B cell (primary cell): ENCODE measurements around the gene GLMN. TPM values are rescaled to one million over a fixed set of nuclear protein-coding genes. Genes with fewer than 3 reads are reported as not detected.

Experiments
- ATAC-seq: fragments of 200-7000 bp; cut with Tn5 transposase; one replicate; pipeline ENCODE4 v1.10.0; 2021; ENCODE audit warnings: low read depth, mild to moderate bottlenecking, moderate number of reproducible peaks, moderate library complexity
- CTCF ChIA-PET: fragments of 350-600 bp; sonication (Branson Sonifier 250); formaldehyde crosslinking; loops from one replicate; lab custom pipeline; 2021; ENCODE audit warnings: antibody characterized with exemption, inconsistent platforms; lab: Charles Lee
- POLR2A ChIA-PET: fragments of 350-600 bp; sonication (Branson Sonifier 250); formaldehyde crosslinking; loops from one replicate; lab custom pipeline; 2021; ENCODE audit warnings: antibody characterized with exemption; lab: Charles Lee
- DNase-seq: peaks from one replicate; pipeline ENCODE4 v3.0.0; 2013
- H2AFZ ChIP-seq: 2 replicates; pipeline ENCODE4 v1.6.1; 2012; ENCODE audit warnings: mild to moderate bottlenecking, low read depth, low read length; ENCODE audit not compliant: insufficient read depth, poor library complexity, severe bottlenecking
- H3K27ac ChIP-seq, 2 donors: 1 replicate in 1 of 2; 2 replicates in 1 of 2; pipeline ENCODE4 v1.5.1; 2012 to 2013; ENCODE audit warnings: low read length in 2 of 2, mild to moderate bottlenecking in 2 of 2, moderate library complexity in 1 of 2
- H3K27me3 ChIP-seq, 4 experiments: fragments of 200-600 bp in 1 of 4; sonication (generic) in 1 of 4; replicated peaks in 1 of 4; 1 replicate in 2 of 4; 2 replicates in 2 of 4; pipeline versions ENCODE4 v1.6.1 to v1.7.0; 2013 to 2016; ENCODE audit warnings: low read length in 3 of 4, mild to moderate bottlenecking in 2 of 4, mixed read lengths in 1 of 4, moderate library complexity in 1 of 4; ENCODE audit not compliant: insufficient read depth in 4 of 4, control insufficient read depth in 3 of 4; ENCODE audit errors: control extremely low read depth in 1 of 4
- H3K36me3 ChIP-seq, 2 experiments: replicated peaks in 1 of 2; 1 replicate in 1 of 2; 2 replicates in 1 of 2; pipeline versions ENCODE4 v1.6.1 to v1.7.1; 2013; ENCODE audit warnings: low read length in 1 of 2; ENCODE audit not compliant: insufficient read depth in 2 of 2, control insufficient read depth in 1 of 2; ENCODE audit errors: control extremely low read depth in 1 of 2, extremely low read depth in 1 of 2
- H3K4me1 ChIP-seq, 2 donors: fragments of 200-600 bp in 1 of 2; sonication (generic) in 1 of 2; 1 replicate in 1 of 2; 2 replicates in 1 of 2; pipeline versions ENCODE4 v1.5.1 to v1.6.1; 2013 to 2017; ENCODE audit warnings: low read length in 2 of 2; ENCODE audit not compliant: control insufficient read depth in 2 of 2, insufficient read depth in 2 of 2
- H3K4me2 ChIP-seq: replicated peaks from 2 replicates; pipeline ENCODE3; 2012; ENCODE audit warnings: mild to moderate bottlenecking, low read depth, low read length; ENCODE audit not compliant: poor library complexity, severe bottlenecking
- H3K4me3 ChIP-seq, 5 experiments: fragments of 200-600 bp in 1 of 5; sonication (generic) in 1 of 5; 1 replicate in 3 of 5; 2 replicates in 2 of 5; pipeline versions ENCODE4 v1.5.1 to v1.7.0; 2011 to 2016; ENCODE audit warnings: low read length in 4 of 5, mild to moderate bottlenecking in 4 of 5, low read depth in 2 of 5, control low read depth in 1 of 5, moderate library complexity in 1 of 5; ENCODE audit not compliant: insufficient read depth in 1 of 5; ENCODE audit errors: control extremely low read depth in 1 of 5, extremely low read depth in 1 of 5
- H3K79me2 ChIP-seq: fragments of 200-600 bp; sonication (generic); one replicate; pipeline ENCODE4 v1.6.0; 2016; ENCODE audit warnings: low read length; ENCODE audit not compliant: control insufficient read depth, insufficient read depth
- H3K9ac ChIP-seq: fragments of 200-600 bp; sonication (generic); 2 replicates; pipeline ENCODE4 v1.6.1; 2017; ENCODE audit warnings: mild to moderate bottlenecking, low read length, moderate library complexity
- H3K9me3 ChIP-seq, 3 donors: one replicate each; pipeline versions ENCODE4 v1.6.1 to v1.7.1; 2013; ENCODE audit warnings: low read length in 2 of 3; ENCODE audit not compliant: control insufficient read depth in 2 of 3, insufficient read depth in 1 of 3; ENCODE audit errors: control extremely low read depth in 1 of 3
- H4K20me1 ChIP-seq: 2 replicates; pipeline ENCODE4 v1.6.0; 2012; ENCODE audit warnings: mild to moderate bottlenecking, low read length; ENCODE audit not compliant: insufficient read depth, control insufficient read depth, poor library complexity, severe bottlenecking
- H3K27ac Mint-ChIP-seq: one replicate; pipeline ENCODE4 v1.8.0; 2021; ENCODE audit warnings: mixed read lengths
- H3K27me3 Mint-ChIP-seq: one replicate; pipeline ENCODE4 v1.8.0; 2021; ENCODE audit warnings: mixed read lengths
- H3K4me1 Mint-ChIP-seq: one replicate; pipeline ENCODE4 v1.8.0; 2021; ENCODE audit warnings: mixed read lengths
- H3K4me3 Mint-ChIP-seq: one replicate; pipeline ENCODE4 v1.8.0; 2021; ENCODE audit warnings: mixed read lengths
- H3K9me3 Mint-ChIP-seq: one replicate; pipeline ENCODE4 v1.8.0; 2022; ENCODE audit warnings: mixed read lengths; ENCODE audit not compliant: insufficient read depth
- EZH2 ChIP-seq: IDR thresholded peaks from 2 replicates; pipeline ENCODE4 v1.6.1; 2012; ENCODE audit warnings: borderline replicate concordance, low read depth, mild to moderate bottlenecking, moderate library complexity, low read length; ENCODE audit not compliant: insufficient read depth, poor library complexity, severe bottlenecking
- WGBS: methylation state at CpG from one replicate; pipeline ENCODE4 v1.1.5; 2013; ENCODE audit warnings: missing lambda C conversion rate; ENCODE audit not compliant: insufficient coverage; 5-methylcytosine and 5-hydroxymethylcytosine counted together
- intact Hi-C: fragments of 100-400 bp; cut with micrococcal nuclease; formaldehyde crosslinking; loops from one replicate; pipeline ENCODE4 v1.10.0; 2022
- polyA plus RNA-seq: library from polyadenylated mRNA; depleted of rRNA; stranded (reverse); fragments of >200 nt; gene quantifications from 2 replicates; pipeline ENCODE4 v1.2.3, GENCODE V29; 2012
- total RNA-seq, 2 donors: library from RNA; stranded (reverse); fragments of 120-200 nt in 1 of 2; gene quantifications; 1 replicate in 1 of 2; 2 replicates in 1 of 2; pipeline versions ENCODE4 v1.2.3 to v1.2.4, GENCODE V29; 2013 to 2022
- TF ChIP-seq, protein P1 (sequence below): fragments of 200-600 bp; IDR thresholded peaks from one replicate; pipeline ENCODE4 v1.8.0; 2022; ENCODE audit warnings: antibody characterized with exemption, mild to moderate bottlenecking

The GLMN gene
- total and polyA plus RNA-seq, 2 donors (not counting 1 experiment from before 2014, with no cell fraction given) = 2.8 to 13.6 TPM

DNA sequence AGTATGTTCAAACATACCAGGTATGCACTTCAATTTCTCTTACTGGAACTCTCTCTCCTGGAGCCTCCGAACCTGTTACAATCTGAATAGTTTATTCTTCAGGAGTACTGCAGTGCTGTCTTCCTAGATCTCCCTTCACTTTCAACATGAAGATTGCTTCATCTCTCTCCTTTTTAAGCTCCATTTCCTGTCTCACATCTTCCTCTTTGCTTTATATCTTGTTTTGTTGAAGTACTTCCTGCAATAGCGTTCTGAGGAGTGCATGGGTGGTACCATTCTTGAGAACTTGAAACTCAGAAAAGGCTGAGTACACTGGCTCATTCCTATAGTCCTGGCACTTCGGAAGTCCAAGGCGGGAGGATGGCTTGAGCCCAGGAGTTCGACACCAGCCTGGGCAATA, 96.8 kb downstream of the GLMN start:
- POLR2A ChIA-PET = no interaction called here
- H3K79me2 ChIP-seq = no peaks in the 10 kb centered on the region
- H3K4me1 ChIP-seq = no peaks in the 10 kb centered on the region
- no peak for ATAC-seq
- intact Hi-C loops = no loop called here
- H3K27ac ChIP-seq = no peak overlapping the region
- H3K9me3 ChIP-seq = no peaks in the 10 kb centered on the region
- H3K36me3 ChIP-seq = no peaks in the 10 kb centered on the region
- no peak for DNase-seq
- H3K4me3 Mint-ChIP-seq = no peak overlapping the region
- H3K9me3 Mint-ChIP-seq = no peaks in the 10 kb centered on the region
- peak overlapping the region; percentile 41 for H2AFZ ChIP-seq
- H3K27ac Mint-ChIP-seq = no peak overlapping the region
- peaks cover 3% of the 10 kb centered on the region for H3K27me3 Mint-ChIP-seq
- TF ChIP-seq, protein P1, sequence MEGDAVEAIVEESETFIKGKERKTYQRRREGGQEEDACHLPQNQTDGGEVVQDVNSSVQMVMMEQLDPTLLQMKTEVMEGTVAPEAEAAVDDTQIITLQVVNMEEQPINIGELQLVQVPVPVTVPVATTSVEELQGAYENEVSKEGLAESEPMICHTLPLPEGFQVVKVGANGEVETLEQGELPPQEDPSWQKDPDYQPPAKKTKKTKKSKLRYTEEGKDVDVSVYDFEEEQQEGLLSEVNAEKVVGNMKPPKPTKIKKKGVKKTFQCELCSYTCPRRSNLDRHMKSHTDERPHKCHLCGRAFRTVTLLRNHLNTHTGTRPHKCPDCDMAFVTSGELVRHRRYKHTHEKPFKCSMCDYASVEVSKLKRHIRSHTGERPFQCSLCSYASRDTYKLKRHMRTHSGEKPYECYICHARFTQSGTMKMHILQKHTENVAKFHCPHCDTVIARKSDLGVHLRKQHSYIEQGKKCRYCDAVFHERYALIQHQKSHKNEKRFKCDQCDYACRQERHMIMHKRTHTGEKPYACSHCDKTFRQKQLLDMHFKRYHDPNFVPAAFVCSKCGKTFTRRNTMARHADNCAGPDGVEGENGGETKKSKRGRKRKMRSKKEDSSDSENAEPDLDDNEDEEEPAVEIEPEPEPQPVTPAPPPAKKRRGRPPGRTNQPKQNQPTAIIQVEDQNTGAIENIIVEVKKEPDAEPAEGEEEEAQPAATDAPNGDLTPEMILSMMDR = no peak
- no peak for TF ChIP-seq EZH2
- WGBS = 70% methylated on average over 2 of the region's 5 CpGs
- no peak overlapping the region for H3K4me3 ChIP-seq
- no peak overlapping the region for H3K9ac ChIP-seq
- CTCF ChIA-PET = no interaction called here
- no peaks in the 10 kb centered on the region for H4K20me1 ChIP-seq
- no peaks in the 10 kb centered on the region for H3K4me1 Mint-ChIP-seq
- no peak overlapping the region for H3K4me2 ChIP-seq
- H3K27me3 ChIP-seq = no peaks in the 10 kb centered on the region

Other genes starting within 250 kb of the GLMN start
- gene SETSIP, start 223.6 kb downstream of the GLMN start, total RNA-seq = not detected in 2 replicates
- not detected in 2 replicates for gene SETSIP, start 223.6 kb downstream of the GLMN start, polyA plus RNA-seq
- gene BTBD8, start 218.6 kb downstream of the GLMN start, total RNA-seq = 1.9 and 2.1 TPM in 2 replicates
- 0.45 and 0.46 TPM in 2 replicates for gene BTBD8, start 218.6 kb downstream of the GLMN start, polyA plus RNA-seq
- not detected in 2 replicates for gene C1orf146, start 81.1 kb downstream of the GLMN start, total RNA-seq
- not detected in 2 replicates for gene C1orf146, start 81.1 kb downstream of the GLMN start, polyA plus RNA-seq
- gene RPAP2, start 72 bp upstream of the GLMN start, total RNA-seq = 31.6 and 33.8 TPM in 2 replicates
- 4.4 and 6.3 TPM in 2 replicates for gene RPAP2, start 72 bp upstream of the GLMN start, polyA plus RNA-seq
- 0.68 and 1.2 TPM in 2 replicates for gene GFI1, start 187.9 kb upstream of the GLMN start, total RNA-seq
- 0.69 and 0.76 TPM in 2 replicates for gene GFI1, start 187.9 kb upstream of the GLMN start, polyA plus RNA-seq